ENCODE data around the gene ZBTB7C.
"Not testable (repeated sequence)": the region's sequence is repeated elsewhere in the genome, so short reads cannot be mapped to it uniquely, and the experiment has no call there.

DNA sequence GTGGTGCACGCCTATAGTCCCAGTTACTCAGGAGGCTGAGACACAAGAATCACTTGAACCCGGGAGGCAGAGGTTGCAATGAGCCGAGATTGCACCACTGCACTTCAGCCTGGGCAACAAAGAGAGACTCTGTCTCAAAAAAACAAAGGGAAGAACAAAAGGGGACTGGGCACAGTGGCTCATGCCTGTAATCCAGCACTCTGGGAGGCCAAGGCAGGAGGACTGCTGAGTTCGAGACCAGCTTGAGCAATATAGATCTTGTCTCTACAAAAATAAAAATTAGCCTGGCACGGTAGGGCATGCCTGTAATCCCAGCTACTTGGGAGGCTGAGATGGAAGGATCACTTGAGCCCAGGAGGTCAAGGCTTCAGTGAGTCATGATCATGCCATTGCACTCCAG, 125.2 kb downstream of the ZBTB7C start:
- not testable (repeated sequence) for TF ChIP-seq POLR2A, EP300 (IDR thresholded peaks at IDR 0.05)
